Body of pancreas (tissue), 4 donors: ENCODE data around the gene HYOU1. TPM values are rescaled to one million over a fixed set of nuclear protein-coding genes. Genes with fewer than 3 reads are reported as not detected.
"Not testable (repeated sequence)": the region's sequence is repeated elsewhere in the genome, so short reads cannot be mapped to it uniquely, and the experiment has no call there.

Experiments
- ATAC-seq: fragments of 150-250 bp; one replicate; pipeline ENCODE4 v1.9.1; 2016
- DNase-seq, 4 donors: peaks; one replicate each; pipeline ENCODE4 v3.0.0-alpha.2; 2019
- H3K27ac ChIP-seq, 4 donors: fragments of 200-600 bp; sonication (generic); 1 replicate in 3 of 4; 2 replicates in 1 of 4; pipeline versions ENCODE4 v1.5.1 to v1.6.1; 2016 to 2019; ENCODE audit warnings: mild to moderate bottlenecking in 1 of 4, mixed read lengths in 1 of 4, moderate library complexity in 1 of 4
- H3K27me3 ChIP-seq, 2 donors: fragments of 200-600 bp; sonication (generic); one replicate each; pipeline ENCODE4 v1.6.0; 2016; ENCODE audit warnings: mild to moderate bottlenecking in 1 of 2
- H3K36me3 ChIP-seq, 2 donors: fragments of 200-600 bp; sonication (generic); replicated peaks in 1 of 2; 2 replicates each; pipeline ENCODE4 v1.5.1; 2016; ENCODE audit warnings: low read depth in 2 of 2; ENCODE audit not compliant: insufficient read depth in 1 of 2
- H3K4me1 ChIP-seq: fragments of 200-600 bp; sonication (generic); one replicate; pipeline ENCODE4 v1.6.0; 2016
- H3K4me3 ChIP-seq, 2 donors: fragments of 200-600 bp; sonication (generic); 1 replicate in 1 of 2; 2 replicates in 1 of 2; pipeline ENCODE4 v1.5.1; 2016 to 2019
- H3K9me3 ChIP-seq, 3 donors: fragments of 200-600 bp; sonication (generic); 1 replicate in 2 of 3; 2 replicates in 1 of 3; pipeline ENCODE4 v1.5.1; 2016
- CTCF ChIP-seq, 7 experiments: fragments of 450-650 bp in 4 of 7; fragments of 200-600 bp in 3 of 7; sonication (generic) in 3 of 7; IDR thresholded peaks; one replicate each; pipeline ENCODE4 v1.5.1; 2016 to 2019; ENCODE audit warnings: antibody characterized with exemption in 7 of 7
- POLR2A ChIP-seq, 3 donors: fragments of 450-650 bp; IDR thresholded peaks; one replicate each; pipeline ENCODE4 v1.6.1; 2016; ENCODE audit warnings: antibody characterized with exemption in 3 of 3, mild to moderate bottlenecking in 2 of 3
- WGBS, 2 donors: methylation state at CpG; one replicate each; pipeline ENCODE4 v1.1.5; 2017; 5-methylcytosine and 5-hydroxymethylcytosine counted together
- intact Hi-C: fragments of 100-400 bp; cut with DNase I; formaldehyde crosslinking; loops from one replicate; pipeline ENCODE4 v1.15.1; 2023
- total RNA-seq, 2 donors: library from RNA; depleted of rRNA; stranded (reverse); fragments of >200 nt; gene quantifications; one replicate each; pipeline ENCODE4 v1.1.0, GENCODE V29; 2016

HYOU1 gene
- total RNA-seq, 2 donors from 2014 or later, result 121 to 218 TPM

- Histone ChIP-seq H3K27me3 (no peaks in the 10 kb centered on the region), H3K36me3 (peaks cover 8 to 49% of the 10 kb centered on the region in 2 donors), H3K9me3 (no peaks in the 10 kb centered on the region), H3K4me1 (no peaks in the 10 kb centered on the region), H3K27ac (no peak overlapping the region), H3K4me3 (no peak overlapping the region)
- ATAC-seq, result no peak
- 97% methylated on average over 6 of the region's 6 CpGs; no CpG with 5 or more reads in 1 of the 2 donors for WGBS, 2 donors
- intact Hi-C loops, result no loop called here
- TF ChIP-seq CTCF (IDR thresholded peaks at IDR 0.05), result no peak
- no peak for TF ChIP-seq POLR2A (IDR thresholded peaks at IDR 0.05)
- no peak for DNase-seq
These were observed 10.5 kb downstream of the HYOU1 start for GRCh38 chr11:119046489-119046888.

GRCh38 chr11:119044708-119045107 is 12.3 kb downstream of the HYOU1 start:
- no peak for TF ChIP-seq POLR2A (IDR thresholded peaks at IDR 0.05)
- TF ChIP-seq CTCF (IDR thresholded peaks at IDR 0.05), result peak in 1 of 7 experiments; percentile 6
- WGBS, 2 donors, result 81 to 92% methylated on average over 3 to 6 of the region's 6 CpGs
- Histone ChIP-seq H3K36me3 (peaks cover 8 to 38% of the 10 kb centered on the region in 2 donors), H3K4me3 (no peak overlapping the region), H3K9me3 (no peaks in the 10 kb centered on the region), H3K4me1 (no peaks in the 10 kb centered on the region), H3K27ac (no peak overlapping the region), H3K27me3 (no peaks in the 10 kb centered on the region)
- ATAC-seq, result no peak
- intact Hi-C loops, result no loop called here
- no peak for DNase-seq

- no peak for ATAC-seq
- Histone ChIP-seq H3K27me3 (no peaks in the 10 kb centered on the region), H3K9me3 (no peaks in the 10 kb centered on the region), H3K4me3 (no peak overlapping the region), H3K4me1 (no peaks in the 10 kb centered on the region), H3K36me3 (peaks cover 0 to 21% of the 10 kb centered on the region in 2 donors), H3K27ac (no peak overlapping the region)
- TF ChIP-seq CTCF (IDR thresholded peaks at IDR 0.05) (no peak), POLR2A (IDR thresholded peaks at IDR 0.05) (no peak)
- 82 to 91% methylated on average over 9 of the region's 9 CpGs for WGBS, 2 donors
- no peak for DNase-seq
- intact Hi-C loops, result no loop called here
These were observed 14.1 kb downstream of the HYOU1 start for GRCh38 chr11:119042927-119043326.

GRCh38 chr11:119041821-119042514 is 15.0 kb downstream of the HYOU1 start:
- Histone ChIP-seq H3K9me3 (no peaks in the 10 kb centered on the region), H3K36me3 (peaks cover 0 to 13% of the 10 kb centered on the region in 2 donors), H3K4me3 (no peak overlapping the region), H3K27me3 (no peaks in the 10 kb centered on the region), H3K4me1 (no peaks in the 10 kb centered on the region), H3K27ac (no peak overlapping the region)
- intact Hi-C loops, result no loop called here
- DNase-seq (no peak), ATAC-seq (no peak)
- WGBS, 2 donors, result 84 to 86% methylated on average over 4 of the region's 4 CpGs
- TF ChIP-seq POLR2A (IDR thresholded peaks at IDR 0.05) (no peak), CTCF (IDR thresholded peaks at IDR 0.05) (no peak)

GRCh38 chr11:119039471-119039870 is 17.5 kb downstream of the HYOU1 start:
- WGBS, 2 donors, result 45 to 54% methylated on average over 11 of the region's 11 CpGs
- not testable (repeated sequence) for DNase-seq

More at GRCh38 chr11:119039471-119039870, 17.5 kb downstream of the HYOU1 start:
- H3K27ac ChIP-seq, H3K36me3 ChIP-seq, H3K4me1 ChIP-seq, ATAC-seq, H3K4me3 ChIP-seq, intact Hi-C loops, H3K9me3 ChIP-seq, H3K27me3 ChIP-seq: not testable (repeated sequence)
